Islet of Langerhans (tissue), 1 donor: Measurements from ENCODE around the gene ARID1B.

Experiments used
- FAIRE-seq: peaks from one replicate; lab custom pipeline; 2011; peaks lifted over from hg19 to GRCh38; lab: Jason Lieb, UNC

The ARID1B gene

GRCh38 chr6:157254538-157254937 is 477.4 kb downstream of the ARID1B start:
- no peak for FAIRE-seq

DNA sequence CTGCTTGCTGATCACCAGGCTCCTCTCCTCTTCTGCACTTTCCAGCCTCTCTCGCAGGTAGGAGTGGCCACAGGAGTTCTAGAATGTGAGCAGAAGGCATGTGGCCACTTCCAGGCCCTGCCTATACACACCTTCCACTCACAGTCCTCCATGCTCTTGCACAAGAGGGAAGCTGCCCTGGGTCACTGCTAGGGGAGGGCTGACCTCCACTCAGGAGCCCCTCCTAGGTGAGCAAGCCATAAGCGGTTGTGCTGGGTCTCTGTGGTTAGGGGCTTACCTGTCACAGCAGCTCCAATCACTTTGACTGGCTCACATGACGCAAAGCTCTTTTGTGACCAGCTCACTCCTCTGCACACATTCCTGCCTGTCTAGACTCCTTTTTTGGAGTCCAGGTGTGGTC is 477.9 kb downstream of the ARID1B start:
- no peak for FAIRE-seq

DNA sequence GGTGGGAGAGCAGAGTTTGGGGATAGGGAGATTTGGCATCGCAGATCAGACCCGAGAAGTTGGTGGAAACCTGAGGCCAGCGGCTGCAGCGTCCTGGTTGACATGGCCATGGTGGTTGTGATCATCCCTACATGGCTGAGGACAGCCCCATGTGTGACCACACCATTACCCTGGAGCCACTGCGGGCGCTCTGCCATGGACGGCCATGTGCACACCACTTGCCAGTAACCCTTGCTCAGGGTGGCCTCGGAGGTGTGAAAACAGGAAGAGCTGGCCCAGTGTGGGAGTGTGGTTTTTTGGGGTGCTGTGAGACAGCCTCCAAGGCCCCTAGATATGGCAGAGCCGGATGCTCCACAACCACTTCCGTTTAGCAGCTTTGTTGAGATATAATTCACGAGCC is 481.7 kb downstream of the ARID1B start:
- FAIRE-seq: no peak

- no peak for FAIRE-seq
Observed at GRCh38 chr6:157259443-157259842, 482.3 kb downstream of the ARID1B start.
